Endothelial cell of umbilical vein (primary cell): Measurements from ENCODE around the gene HPS6. TPM values are rescaled to one million over a fixed set of nuclear protein-coding genes. Genes with fewer than 3 reads are reported as not detected.
"Not testable (repeated sequence)": the region's sequence is repeated elsewhere in the genome, so short reads cannot be mapped to it uniquely, and the experiment has no call there.

ENCODE experiments used
- BruUV-seq: library from RNA; stranded (reverse); fragments of 400-500 nt; replicated peaks from 2 replicates; lab custom pipeline; 2021; lab: Mats Ljungman, UMichigan
- CTCF ChIA-PET: fragments of 300-600, 350-600 bp; sonication (Branson Sonifier 250); formaldehyde crosslinking; loops from one replicate; lab custom pipeline; 2021; ENCODE audit warnings: antibody characterized with exemption, inconsistent platforms; lab: Charles Lee
- POLR2A ChIA-PET: fragments of 300-600, 350-600 bp; sonication (Branson Sonifier 250); formaldehyde crosslinking; loops from one replicate; lab custom pipeline; 2021; ENCODE audit warnings: antibody characterized with exemption, inconsistent platforms; lab: Charles Lee
- DNase-seq: peaks from one replicate; pipeline ENCODE4 v3.0.0-alpha.2; 2011; ENCODE audit warnings: low read depth, low spot score
- FAIRE-seq: peaks from 2 replicates; lab custom pipeline; 2011; peaks lifted over from hg19 to GRCh38; lab: Jason Lieb, UNC
- H2AFZ ChIP-seq: 2 replicates; pipeline ENCODE4 v1.6.0; 2012; ENCODE audit warnings: low read depth, low read length, control low read depth, inconsistent platforms
- H3K27ac ChIP-seq: 2 replicates; pipeline ENCODE4 v1.5.1; 2011; ENCODE audit warnings: low read depth, mild to moderate bottlenecking, control low read depth, low read length, moderate library complexity; ENCODE audit not compliant: insufficient read depth
- H3K27me3 ChIP-seq, 2 experiments: 2 replicates each; pipeline versions ENCODE4 v1.6.0 to v1.6.1; 2011; ENCODE audit warnings: low read length in 2 of 2, mixed read lengths in 1 of 2; ENCODE audit not compliant: control insufficient read depth in 2 of 2, insufficient read depth in 2 of 2
- H3K36me3 ChIP-seq, 2 experiments: 2 replicates in 1 of 2; 3 replicates in 1 of 2; pipeline ENCODE4 v1.5.1; 2011; ENCODE audit warnings: low read length in 2 of 2, mild to moderate bottlenecking in 1 of 2, moderate library complexity in 1 of 2; ENCODE audit not compliant: control insufficient read depth in 2 of 2, insufficient read depth in 2 of 2; ENCODE audit errors: extremely low read depth in 1 of 2
- H3K4me1 ChIP-seq: 3 replicates; pipeline ENCODE4 v1.5.1; 2011; ENCODE audit warnings: mild to moderate bottlenecking, low read length; ENCODE audit not compliant: control insufficient read depth, insufficient read depth; ENCODE audit errors: extremely low read depth
- H3K4me2 ChIP-seq: 2 replicates; pipeline ENCODE4 v1.6.1; 2011; ENCODE audit warnings: low read length, control low read depth, mixed read lengths; ENCODE audit not compliant: insufficient read depth
- H3K4me3 ChIP-seq, 3 experiments: fragments of 200-600 bp in 1 of 3; sonication (generic), shearing (Covaris generic) in 1 of 3; replicated peaks in 1 of 3; 2 replicates each; pipeline ENCODE4 v1.5.1; 2011 to 2016; ENCODE audit warnings: control low read depth in 3 of 3, low read length in 3 of 3, mild to moderate bottlenecking in 2 of 3, inconsistent platforms in 1 of 3, low read depth in 1 of 3, moderate library complexity in 1 of 3; ENCODE audit not compliant: insufficient read depth in 1 of 3
- H3K79me2 ChIP-seq: 2 replicates; pipeline ENCODE4 v1.6.0; 2012; ENCODE audit warnings: low read length, inconsistent platforms; ENCODE audit not compliant: control insufficient read depth, insufficient read depth
- H3K9ac ChIP-seq: replicated peaks from 2 replicates; pipeline ENCODE3; 2011; ENCODE audit warnings: low read length, control low read depth; ENCODE audit not compliant: insufficient read depth; ENCODE audit errors: extremely low read depth
- H3K9me1 ChIP-seq: replicated peaks from 3 replicates; pipeline ENCODE4 v1.6.0; 2011; ENCODE audit warnings: mild to moderate bottlenecking, low read length; ENCODE audit not compliant: control insufficient read depth, insufficient read depth; ENCODE audit errors: extremely low read depth
- H3K9me3 ChIP-seq: replicated peaks from 2 replicates; pipeline ENCODE4 v1.5.1; 2012; ENCODE audit warnings: low read length, inconsistent platforms; ENCODE audit not compliant: control insufficient read depth, insufficient read depth
- H4K20me1 ChIP-seq: replicated peaks from 2 replicates; pipeline ENCODE3; 2011; ENCODE audit warnings: mild to moderate bottlenecking, low read length; ENCODE audit not compliant: control insufficient read depth, insufficient read depth; ENCODE audit errors: extremely low read depth
- CTCF ChIP-seq, 2 donors: IDR thresholded peaks; 1 replicate in 1 of 2; 2 replicates in 1 of 2; pipeline ENCODE4 v1.5.1; 2011; ENCODE audit warnings: low read length in 2 of 2, mild to moderate bottlenecking in 2 of 2, moderate library complexity in 2 of 2, control low read depth in 1 of 2, inconsistent platforms in 1 of 2, low read depth in 1 of 2; ENCODE audit not compliant: insufficient read depth in 1 of 2; ENCODE audit errors: extremely low read depth in 1 of 2
- EZH2 ChIP-seq: IDR thresholded peaks from 2 replicates; pipeline ENCODE4 v1.6.1; 2012; ENCODE audit warnings: borderline replicate concordance, low read depth, mild to moderate bottlenecking, moderate library complexity, low read length, inconsistent platforms; ENCODE audit not compliant: severe bottlenecking
- FOS ChIP-seq: IDR thresholded peaks from 2 replicates; pipeline ENCODE4 v1.6.1; 2011; ENCODE audit warnings: mild to moderate bottlenecking, low read length, moderate library complexity, borderline replicate concordance; ENCODE audit not compliant: insufficient read depth
- GATA2 ChIP-seq: IDR thresholded peaks from 2 replicates; pipeline ENCODE4 v1.7.0; 2011; ENCODE audit warnings: low read depth, mild to moderate bottlenecking, moderate library complexity, mixed read lengths, low read length; ENCODE audit not compliant: insufficient read length, insufficient read depth
- JUN ChIP-seq: IDR thresholded peaks from 2 replicates; pipeline ENCODE4 v1.6.1; 2011; ENCODE audit warnings: borderline replicate concordance, low read depth; ENCODE audit not compliant: insufficient read length, insufficient read depth
- MYC ChIP-seq: IDR thresholded peaks from one replicate; pipeline ENCODE4 v1.6.1; 2011; ENCODE audit warnings: mild to moderate bottlenecking, low read depth, low read length
- POLR2A ChIP-seq: IDR thresholded peaks from 2 replicates; pipeline ENCODE4 v1.6.1; 2012; ENCODE audit warnings: low read depth, mild to moderate bottlenecking, control low read depth, low read length
- POLR2AphosphoS5 ChIP-seq: IDR thresholded peaks from 2 replicates; pipeline ENCODE4 v1.6.1; 2012; ENCODE audit warnings: low read depth, mild to moderate bottlenecking, control low read depth, low read length, moderate library complexity; ENCODE audit not compliant: insufficient read depth
- dilution Hi-C: fragments of 300-500 bp; cut with MboI; formaldehyde crosslinking; loops from one replicate; pipeline ENCODE4 v1.15.0; 2019; ENCODE audit warnings: low sequenced_read_pairs; ENCODE audit not compliant: extremely low pct_ligation_motif_present
- intact Hi-C: fragments of 100-400 bp; cut with micrococcal nuclease; formaldehyde crosslinking; loops from one replicate; pipeline ENCODE4 v1.10.0; 2022
- polyA plus RNA-seq, 4 experiments: library from polyadenylated mRNA; depleted of rRNA in 3 of 4; stranded (reverse) in 3 of 4; unstranded in 1 of 4; fragments of >200 nt; gene quantifications; 2 replicates each; pipeline versions ENCODE4 v1.2.1 to v1.2.3, GENCODE V29; 2011 to 2012; ENCODE audit warnings: missing spikeins in 1 of 4
- total RNA-seq: library from RNA; stranded (reverse); gene quantifications from 2 replicates; pipeline ENCODE4 v1.2.3, GENCODE V29; 2021
- TF ChIP-seq, protein P1 (sequence below): IDR thresholded peaks from 2 replicates; pipeline ENCODE4 v1.6.1; 2011; ENCODE audit not compliant: insufficient read depth, insufficient read length

Gene HPS6
- total and polyA plus RNA-seq, 2 donors (not counting 3 experiments of a cell fraction or from before 2014, with no cell fraction given) = 9.3 to 18.5 TPM

DNA sequence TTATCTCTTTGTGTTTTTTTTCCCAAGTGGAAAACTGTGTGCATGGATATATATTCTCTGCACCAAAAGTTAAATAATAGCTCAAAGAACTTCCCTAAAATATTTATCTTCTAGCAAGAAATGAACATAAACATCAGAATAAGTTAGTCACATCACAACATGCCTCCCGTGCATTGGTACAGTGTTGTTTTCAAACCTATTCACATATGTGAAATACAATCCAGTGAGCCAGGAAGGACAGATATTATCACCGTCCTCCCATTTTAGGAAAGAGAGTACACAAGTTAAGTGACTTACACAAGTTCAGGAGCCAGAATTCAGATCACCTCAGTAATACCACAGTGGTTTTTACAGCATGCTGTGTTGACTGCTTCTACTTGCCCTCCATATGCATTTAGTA is 31.4 kb upstream of the HPS6 start:
- no peaks in the 10 kb centered on the region for H3K79me2 ChIP-seq
- H3K27ac ChIP-seq = no peak overlapping the region
- no peak for DNase-seq
- POLR2A ChIA-PET = no interaction called here
- intact Hi-C loops (no loop called here), dilution Hi-C loops (no loop called here)
- H3K4me3 ChIP-seq = no peak overlapping the region
- H3K9me1 ChIP-seq = no peaks in the 10 kb centered on the region
- H3K27me3 ChIP-seq = no peaks in the 10 kb centered on the region
- CTCF ChIA-PET = interaction anchor here (1.8 kb wide), 1 partner anchor 24 kb away, joined by 8 read pairs; no protein-coding TSS in a partner anchor
- no TSS peak for BruUV-seq
- H3K36me3 ChIP-seq = peaks cover 0 to 3% of the 10 kb centered on the region in 2 experiments
- no peak for FAIRE-seq
- H3K9me3 ChIP-seq = no peaks in the 10 kb centered on the region
- H3K4me2 ChIP-seq = no peak overlapping the region
- H4K20me1 ChIP-seq = no peaks in the 10 kb centered on the region
- H2AFZ ChIP-seq = no peak overlapping the region
- no peaks in the 10 kb centered on the region for H3K4me1 ChIP-seq
- no peak overlapping the region for H3K9ac ChIP-seq
- TF ChIP-seq JUN (no peak), MYC (no peak), EZH2 (no peak), GATA2 (no peak), CTCF (IDR thresholded peaks at IDR 0.05; ENCODE audit: extremely low read depth in 1 of 2, insufficient read depth in 1 of 2, low read depth in 1 of 2, low read length in 2 of 2) (no peak), POLR2AphosphoS5 (no peak), POLR2A (no peak), FOS (no peak)
- TF ChIP-seq, protein P1, sequence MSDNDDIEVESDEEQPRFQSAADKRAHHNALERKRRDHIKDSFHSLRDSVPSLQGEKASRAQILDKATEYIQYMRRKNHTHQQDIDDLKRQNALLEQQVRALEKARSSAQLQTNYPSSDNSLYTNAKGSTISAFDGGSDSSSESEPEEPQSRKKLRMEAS = no peak

DNA sequence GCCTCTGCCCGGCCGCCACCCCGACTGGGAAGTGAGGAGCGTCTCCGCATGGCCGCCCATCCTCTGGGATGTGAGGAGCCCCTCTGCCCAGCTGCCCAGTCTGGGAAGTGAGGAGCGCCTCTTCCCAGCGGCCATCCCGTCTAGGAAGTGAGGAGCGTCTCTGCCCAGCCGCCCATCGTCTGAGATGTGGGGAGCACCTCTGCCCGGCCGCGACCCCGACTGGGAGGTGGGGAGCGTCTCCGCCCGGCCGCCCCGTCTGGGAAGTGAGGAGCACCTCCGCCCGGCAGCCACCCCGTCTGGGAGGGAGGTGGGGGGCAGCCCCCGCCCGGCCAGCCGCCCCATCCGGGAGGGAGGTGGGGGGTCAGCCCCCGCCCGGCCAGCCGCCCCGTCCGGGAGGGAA is 29.3 kb upstream of the HPS6 start:
- dilution Hi-C loops = not testable (repeated sequence)

More for the DNA sequence above, 29.3 kb upstream of the HPS6 start:
- BruUV-seq, H3K9ac ChIP-seq, H4K20me1 ChIP-seq, H3K4me1 ChIP-seq, H3K79me2 ChIP-seq, DNase-seq, H3K4me3 ChIP-seq, CTCF ChIA-PET, H3K27ac ChIP-seq, FAIRE-seq, POLR2A ChIA-PET, H3K9me1 ChIP-seq, H3K27me3 ChIP-seq, H3K9me3 ChIP-seq, H3K4me2 ChIP-seq, H3K36me3 ChIP-seq, H2AFZ ChIP-seq, intact Hi-C loops: not testable (repeated sequence)
